Ishikawa (cell line): ENCODE results near the gene PPP1R13B.

Experiments
- CEBPB ChIP-seq: IDR thresholded peaks from 2 replicates; pipeline ENCODE4 v1.6.1; 2012
- CREB1 ChIP-seq: IDR thresholded peaks from 2 replicates; pipeline ENCODE4 v1.6.1; 2012; ENCODE audit warnings: low read depth
- EP300 ChIP-seq: IDR thresholded peaks from 2 replicates; pipeline ENCODE4 v1.6.1; 2012; ENCODE audit warnings: borderline replicate concordance
- FOXM1 ChIP-seq: IDR thresholded peaks from 2 replicates; pipeline ENCODE4 v1.6.1; 2012; ENCODE audit warnings: low read depth, borderline replicate concordance
- MAX ChIP-seq: IDR thresholded peaks from 2 replicates; pipeline ENCODE4 v1.6.1; 2012
- NFIC ChIP-seq: IDR thresholded peaks from 2 replicates; pipeline ENCODE4 v1.6.1; 2012
- RAD21 ChIP-seq: IDR thresholded peaks from 2 replicates; pipeline ENCODE4 v1.6.1; 2012; ENCODE audit warnings: low read depth
- REST ChIP-seq: IDR thresholded peaks from 2 replicates; pipeline ENCODE4 v1.6.1; 2012; ENCODE audit warnings: low read depth, mild to moderate bottlenecking
- TAF1 ChIP-seq: IDR thresholded peaks from 2 replicates; pipeline ENCODE4 v1.6.1; 2012; ENCODE audit warnings: low read depth, mild to moderate bottlenecking
- TCF12 ChIP-seq: IDR thresholded peaks from 2 replicates; pipeline ENCODE4 v1.6.1; 2012; ENCODE audit warnings: low read depth
- TEAD4 ChIP-seq: IDR thresholded peaks from 2 replicates; pipeline ENCODE4 v1.6.1; 2012
- YY1 ChIP-seq: IDR thresholded peaks from 2 replicates; pipeline ENCODE4 v1.6.1; 2012; ENCODE audit warnings: low read depth
- ZBTB7A ChIP-seq: IDR thresholded peaks from 2 replicates; pipeline ENCODE4 v1.6.1; 2012; ENCODE audit warnings: low read depth

GRCh38 chr14:103867523-103867953 is 20.2 kb upstream of the PPP1R13B start:
- TF ChIP-seq CEBPB, result no peak
- 0 out of 2 replicates have a peak, but pooled peaks have one; percentile 8 for TF ChIP-seq RAD21
- TF ChIP-seq EP300, result peak; percentile 36; the same call in 1 of the 2 replicates
- peak; percentile 59; the same call in 1 of the 2 replicates for TF ChIP-seq MAX
- TF ChIP-seq TCF12, result peak; percentile 73
- no peak for TF ChIP-seq CREB1
- TF ChIP-seq YY1, result no peak
- 0 out of 2 replicates have a peak, but pooled peaks have one; percentile 47 for TF ChIP-seq TEAD4
- TF ChIP-seq TAF1, result no peak
- peak; percentile 90 for TF ChIP-seq NFIC
- TF ChIP-seq ZBTB7A, result no peak
- TF ChIP-seq FOXM1, result no peak
- TF ChIP-seq REST, result no peak
